Nephron (organoid): ENCODE data around the gene MRPL2.

Source experiments
- H3K27ac Mint-ChIP-seq, 3 experiments: 2 replicates each; pipeline ENCODE4 v1.8.0; 2020; ENCODE audit warnings: mixed read lengths in 3 of 3, mild to moderate bottlenecking in 2 of 3, moderate library complexity in 1 of 3
- H3K27me3 Mint-ChIP-seq: 2 replicates; pipeline ENCODE4 v1.8.0; 2021; ENCODE audit warnings: low read depth, mild to moderate bottlenecking, moderate library complexity, mixed read lengths
- H3K36me3 Mint-ChIP-seq: 2 replicates; pipeline ENCODE4 v1.8.0; 2020; ENCODE audit warnings: low read depth, mixed read lengths
- H3K4me1 Mint-ChIP-seq: 2 replicates; pipeline ENCODE4 v1.8.0; 2020; ENCODE audit warnings: mixed read lengths
- H3K4me3 Mint-ChIP-seq, 3 experiments: 2 replicates each; pipeline ENCODE4 v1.8.0; 2020; ENCODE audit warnings: mild to moderate bottlenecking in 3 of 3, mixed read lengths in 3 of 3, moderate library complexity in 2 of 3
- H3K9me3 Mint-ChIP-seq: 2 replicates; pipeline ENCODE4 v1.8.0; 2020; ENCODE audit warnings: mixed read lengths
- TF ChIP-seq, protein P1 (sequence below), 3 experiments: fragments of 200-600 bp; sonication (generic); IDR thresholded peaks; one replicate each; pipeline ENCODE4 v1.5.0; 2021; ENCODE audit warnings: antibody characterized with exemption in 3 of 3; ENCODE audit not compliant: unreplicated experiment in 3 of 3

The MRPL2 gene

DNA sequence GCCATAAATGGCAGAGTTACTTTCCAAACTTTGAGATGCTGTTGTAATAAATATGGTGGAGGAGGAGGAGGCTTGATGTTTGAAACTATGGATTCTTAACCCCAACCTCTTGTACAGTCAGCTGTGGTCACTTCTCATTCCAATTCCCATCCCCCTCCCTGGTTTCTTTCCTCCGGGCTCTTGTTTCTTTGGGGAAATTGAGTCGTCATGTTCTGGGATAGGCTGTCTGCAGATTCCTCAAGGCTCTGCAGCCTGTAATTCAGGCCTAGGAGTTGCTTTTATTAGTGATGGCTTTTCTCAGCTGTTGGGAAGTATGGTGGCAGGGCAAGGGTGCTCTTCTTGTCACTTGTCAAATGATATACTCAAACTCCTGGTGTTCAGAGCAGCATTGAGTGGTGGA is 19.5 kb upstream of the MRPL2 start:
- Mint-ChIP-seq H3K4me1 (peaks cover 71% of the 10 kb centered on the region), H3K27me3 (peaks cover 3% of the 10 kb centered on the region), H3K27ac (peak overlapping the region; percentile 89 to 90 (median 90)), H3K9me3 (no peaks in the 10 kb centered on the region), H3K4me3 (peak overlapping the region; percentile 74 to 88 (median 82)), H3K36me3 (peaks cover 11% of the 10 kb centered on the region)
- TF ChIP-seq, protein P1, sequence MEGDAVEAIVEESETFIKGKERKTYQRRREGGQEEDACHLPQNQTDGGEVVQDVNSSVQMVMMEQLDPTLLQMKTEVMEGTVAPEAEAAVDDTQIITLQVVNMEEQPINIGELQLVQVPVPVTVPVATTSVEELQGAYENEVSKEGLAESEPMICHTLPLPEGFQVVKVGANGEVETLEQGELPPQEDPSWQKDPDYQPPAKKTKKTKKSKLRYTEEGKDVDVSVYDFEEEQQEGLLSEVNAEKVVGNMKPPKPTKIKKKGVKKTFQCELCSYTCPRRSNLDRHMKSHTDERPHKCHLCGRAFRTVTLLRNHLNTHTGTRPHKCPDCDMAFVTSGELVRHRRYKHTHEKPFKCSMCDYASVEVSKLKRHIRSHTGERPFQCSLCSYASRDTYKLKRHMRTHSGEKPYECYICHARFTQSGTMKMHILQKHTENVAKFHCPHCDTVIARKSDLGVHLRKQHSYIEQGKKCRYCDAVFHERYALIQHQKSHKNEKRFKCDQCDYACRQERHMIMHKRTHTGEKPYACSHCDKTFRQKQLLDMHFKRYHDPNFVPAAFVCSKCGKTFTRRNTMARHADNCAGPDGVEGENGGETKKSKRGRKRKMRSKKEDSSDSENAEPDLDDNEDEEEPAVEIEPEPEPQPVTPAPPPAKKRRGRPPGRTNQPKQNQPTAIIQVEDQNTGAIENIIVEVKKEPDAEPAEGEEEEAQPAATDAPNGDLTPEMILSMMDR (IDR thresholded peaks at IDR 0.05; ENCODE audit: unreplicated experiment in 3 of 3), result no peak

DNA sequence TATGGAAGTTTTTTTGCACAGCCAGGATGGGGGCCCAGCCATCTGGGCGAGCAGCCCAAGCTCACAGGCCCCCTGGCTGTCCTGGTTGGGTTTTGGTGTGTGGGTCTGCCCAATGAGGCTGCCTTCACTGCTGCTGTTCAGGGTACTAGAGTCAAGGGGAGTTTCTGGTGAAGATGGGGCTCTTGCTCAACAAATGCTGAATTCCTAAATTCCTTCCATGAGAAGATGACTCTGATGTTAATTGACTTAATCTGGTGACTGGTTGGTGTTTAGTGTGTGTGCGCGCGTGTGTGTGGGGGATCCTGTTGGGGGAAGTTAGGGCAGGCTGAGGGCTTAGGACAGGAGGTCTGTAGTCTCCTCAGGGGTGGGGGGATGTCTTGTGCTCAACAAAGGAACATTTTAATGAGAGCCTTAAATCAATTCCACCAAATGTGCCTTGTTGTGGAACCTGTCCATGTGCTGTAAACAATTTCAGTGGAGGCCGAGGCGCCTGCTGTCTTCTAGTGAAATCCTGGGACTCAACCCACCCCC is 18.8 kb upstream of the MRPL2 start:
- peaks cover 3% of the 10 kb centered on the region for H3K27me3 Mint-ChIP-seq
- TF ChIP-seq, protein P1 (IDR thresholded peaks at IDR 0.05; ENCODE audit: unreplicated experiment in 3 of 3), result no peak
- H3K4me3 Mint-ChIP-seq, result peak overlapping the region; percentile 74 to 88 (median 82)
- no peaks in the 10 kb centered on the region for H3K9me3 Mint-ChIP-seq
- peak overlapping the region; percentile 89 to 90 (median 90) for H3K27ac Mint-ChIP-seq
- peaks cover 66% of the 10 kb centered on the region for H3K4me1 Mint-ChIP-seq
- peaks cover 15% of the 10 kb centered on the region for H3K36me3 Mint-ChIP-seq

DNA sequence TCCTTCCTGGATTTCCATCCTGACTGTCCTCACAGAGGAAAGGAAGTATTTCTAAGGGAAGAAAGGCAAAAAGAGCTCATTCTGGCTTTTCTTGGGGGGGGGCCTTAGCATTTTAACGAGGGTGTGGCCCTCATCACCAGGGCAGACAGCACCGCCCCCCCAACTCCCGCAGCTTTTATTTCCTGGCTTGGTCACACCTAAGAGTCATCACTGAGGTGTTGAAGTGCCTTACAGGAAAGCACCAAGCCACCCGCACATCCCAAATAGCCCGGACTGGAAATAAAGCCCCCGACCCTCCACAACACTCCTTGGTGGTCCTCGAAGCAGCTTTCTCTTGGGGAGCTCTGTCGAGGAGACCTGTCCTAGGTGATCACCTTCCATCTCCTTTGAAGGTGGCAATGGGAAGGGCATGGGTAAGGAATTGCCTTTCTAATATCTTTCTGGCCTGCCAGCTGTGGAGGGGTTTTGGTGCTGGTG is 18.1 kb upstream of the MRPL2 start:
- H3K9me3 Mint-ChIP-seq, result no peaks in the 10 kb centered on the region
- TF ChIP-seq, protein P1 (IDR thresholded peaks at IDR 0.05; ENCODE audit: unreplicated experiment in 3 of 3), result no peak
- H3K4me1 Mint-ChIP-seq, result peaks cover 65% of the 10 kb centered on the region
- peak overlapping the region; percentile 89 to 90 (median 90) for H3K27ac Mint-ChIP-seq
- H3K27me3 Mint-ChIP-seq, result no peaks in the 10 kb centered on the region
- peak overlapping the region; percentile 74 to 88 (median 82) for H3K4me3 Mint-ChIP-seq
- peaks cover 22% of the 10 kb centered on the region for H3K36me3 Mint-ChIP-seq

DNA sequence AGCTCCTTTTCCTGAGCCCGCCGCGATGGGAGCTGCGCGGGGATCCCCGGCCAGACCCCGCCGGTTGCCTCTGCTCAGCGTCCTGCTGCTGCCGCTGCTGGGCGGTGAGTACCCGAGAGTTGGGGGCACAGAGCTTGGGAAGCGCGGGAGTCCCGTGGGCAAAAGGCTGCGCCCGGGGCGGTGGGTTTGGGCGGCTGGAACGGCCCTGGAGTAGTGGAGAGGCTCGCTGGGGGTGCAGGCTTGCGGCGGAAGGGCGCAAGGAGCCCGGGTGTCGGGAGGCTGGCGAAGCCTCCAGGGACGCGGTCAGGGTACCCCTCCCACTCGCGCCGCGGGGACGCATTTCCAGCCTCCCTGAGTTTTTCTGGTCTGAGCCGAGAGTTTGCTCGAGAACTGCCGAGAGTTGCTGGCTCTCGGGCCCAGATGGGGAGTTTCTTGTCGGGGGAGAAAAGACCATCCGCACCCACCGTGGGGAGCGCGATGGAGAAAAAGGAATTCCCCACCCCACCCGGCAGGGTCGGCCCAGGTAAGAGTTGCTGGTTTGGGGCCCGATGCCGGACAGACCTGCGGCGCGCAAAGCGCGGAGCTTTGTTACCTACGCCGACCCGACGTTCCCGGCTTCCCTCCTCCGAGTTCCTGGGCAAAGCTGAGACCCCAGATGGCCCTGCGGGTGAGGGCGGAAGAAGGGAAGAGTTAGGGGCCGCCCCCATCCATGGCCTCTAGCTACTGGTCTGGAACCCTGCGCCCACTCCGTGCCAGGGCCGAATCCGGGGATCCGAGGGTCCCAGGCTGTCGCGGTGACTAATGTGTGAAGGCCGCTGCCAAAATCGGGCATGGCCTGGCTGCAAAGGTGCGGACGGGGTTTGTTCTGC is 17.5 kb upstream of the MRPL2 start:
- H3K27me3 Mint-ChIP-seq, result no peaks in the 10 kb centered on the region

DNA sequence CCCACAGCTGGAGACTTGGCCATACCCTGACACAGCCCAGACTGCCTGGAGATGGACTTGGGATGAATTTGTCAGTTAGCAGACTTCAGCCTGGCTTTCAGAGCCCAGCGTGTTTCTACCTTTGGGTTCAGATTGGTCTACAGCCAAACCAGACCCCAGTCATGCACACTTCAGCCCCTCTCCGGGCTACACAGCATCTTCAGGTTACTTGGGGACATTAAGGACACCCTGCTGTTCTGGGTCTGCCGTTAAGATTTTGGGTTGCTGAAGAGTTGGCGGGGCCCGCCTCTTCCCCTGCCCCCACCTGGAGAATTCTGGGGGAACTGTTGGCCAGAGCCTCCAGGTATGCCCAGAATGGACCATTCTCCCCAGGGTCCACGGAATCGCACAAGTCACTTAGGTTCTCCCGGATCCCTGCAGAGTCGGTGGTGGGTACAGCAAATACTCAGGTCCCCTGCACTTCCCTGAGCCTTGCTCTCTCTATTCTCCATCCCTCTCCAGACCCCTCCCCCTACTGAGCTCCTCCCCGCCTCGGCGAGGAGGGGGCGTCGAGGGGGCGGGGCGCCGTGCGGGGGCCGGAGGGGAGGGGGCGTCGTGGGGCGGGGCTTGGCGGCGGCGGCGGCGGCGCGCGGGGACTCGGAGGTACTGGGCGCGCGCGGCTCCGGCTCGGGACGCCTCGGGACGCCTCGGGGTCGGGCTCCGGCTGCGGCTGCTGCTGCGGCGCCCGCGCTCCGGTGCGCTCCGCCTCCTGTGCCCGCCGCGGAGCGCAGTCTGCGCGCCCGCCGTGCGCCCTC is 16.6 kb upstream of the MRPL2 start, which contains the start of gene PTK7:
TSS of gene PTK7 (plus strand) at position 645 of the 794 bp plus-strand sequence. CDS start 175 bp downstream, outside the sequence.
- Mint-ChIP-seq H3K27ac (peak within 1 kb of the TSS; percentile 95 to 99 (median 97)), H3K4me3 (peak within 1 kb of the TSS; percentile 82 to 90 (median 89)), H3K36me3 (peaks cover 28% of the 10 kb centered on the region), H3K27me3 (no peaks in the 10 kb centered on the region), H3K9me3 (no peaks in the 10 kb centered on the region), H3K4me1 (peaks cover 71% of the 10 kb centered on the region)
- TF ChIP-seq, protein P1 (IDR thresholded peaks at IDR 0.05; ENCODE audit: unreplicated experiment in 3 of 3), result no peak

More for the DNA sequence above, 17.5 kb upstream of the MRPL2 start:
- peak overlapping the region; percentile 74 to 88 (median 82) for H3K4me3 Mint-ChIP-seq
- peaks cover 71% of the 10 kb centered on the region for H3K4me1 Mint-ChIP-seq
- H3K36me3 Mint-ChIP-seq, result peaks cover 29% of the 10 kb centered on the region
- H3K9me3 Mint-ChIP-seq, result no peaks in the 10 kb centered on the region
- H3K27ac Mint-ChIP-seq, result peak overlapping the region; percentile 89 to 90 (median 90)
- TF ChIP-seq, protein P1 (IDR thresholded peaks at IDR 0.05; ENCODE audit: unreplicated experiment in 3 of 3), result no peak
